Measurements from ENCODE around the gene BBS9.

The BBS9 gene

DNA sequence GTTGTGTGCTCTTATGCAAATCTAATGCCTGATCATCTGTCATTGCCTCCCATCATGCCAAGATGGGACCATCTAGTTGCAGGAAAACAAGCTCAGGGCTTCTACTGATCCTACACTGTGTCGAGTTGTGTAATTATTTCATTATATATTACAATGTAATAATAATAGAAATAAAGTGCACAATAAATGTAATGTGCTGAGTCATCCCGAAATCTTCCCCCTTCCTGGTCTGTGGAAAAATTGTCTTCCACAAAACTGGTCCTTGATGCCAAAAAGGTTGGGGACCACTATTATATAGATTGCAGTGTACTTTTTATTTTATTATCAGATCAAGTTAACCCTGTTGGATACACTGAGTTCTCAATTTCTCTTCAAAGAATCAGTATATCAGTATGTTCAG is 50.2 kb downstream of the BBS9 start:
- no peaks in the 10 kb centered on the region for H3K4me1 ChIP-seq (ENCODE audit: insufficient read depth, low read length, poor library complexity, severe bottlenecking)
- TF ChIP-seq CTCF (conservative IDR thresholded peaks at IDR 0.05; ENCODE audit: low read length) (no peak), EZH2phosphoT487 (IDR thresholded peaks at IDR 0.05; ENCODE audit: borderline replicate concordance) (no peak)
- no peaks in the 10 kb centered on the region for H3K9me2 ChIP-seq (replicated peaks; ENCODE audit: low read depth, low read length)
- no peak overlapping the region for H3K9ac ChIP-seq (ENCODE audit: low read depth, low read length, poor library complexity, severe bottlenecking)
- no peak overlapping the region for H3K4me2 ChIP-seq (ENCODE audit: low read depth, low read length, poor library complexity, severe bottlenecking)
- H3K4me3 ChIP-seq (ENCODE audit: low read length, poor library complexity, severe bottlenecking), result no peak overlapping the region
- H2AFZ ChIP-seq (ENCODE audit: low read length), result no peak overlapping the region
- no peaks in the 10 kb centered on the region for H3K9me3 ChIP-seq (ENCODE audit: insufficient read depth, low read depth, low read length)
- H4K20me1 ChIP-seq (ENCODE audit: insufficient read depth, low read length, poor library complexity, severe bottlenecking), result no peaks in the 10 kb centered on the region
- H3F3A ChIP-seq (ENCODE audit: low read depth), result no peaks in the 10 kb centered on the region
- no peaks in the 10 kb centered on the region for H3K36me3 ChIP-seq (ENCODE audit: insufficient read depth, low read length)
- no peaks in the 10 kb centered on the region for H3K27me3 ChIP-seq (ENCODE audit: insufficient read depth, low read length, poor library complexity, severe bottlenecking)
- H3K79me2 ChIP-seq (ENCODE audit: insufficient read depth, low read length), result no peaks in the 10 kb centered on the region

- Histone ChIP-seq H3K79me2 (ENCODE audit: insufficient read depth, low read length) (no peaks in the 10 kb centered on the region), H2AFZ (ENCODE audit: low read length) (no peak overlapping the region), H3K9me3 (ENCODE audit: insufficient read depth, low read depth, low read length) (no peaks in the 10 kb centered on the region), H3K36me3 (ENCODE audit: insufficient read depth, low read length) (no peaks in the 10 kb centered on the region), H3F3A (ENCODE audit: low read depth) (no peaks in the 10 kb centered on the region), H4K20me1 (ENCODE audit: insufficient read depth, low read length, poor library complexity, severe bottlenecking) (no peaks in the 10 kb centered on the region), H3K27me3 (ENCODE audit: insufficient read depth, low read length, poor library complexity, severe bottlenecking) (no peaks in the 10 kb centered on the region), H3K4me1 (ENCODE audit: insufficient read depth, low read length, poor library complexity, severe bottlenecking) (no peaks in the 10 kb centered on the region), H3K9me2 (replicated peaks; ENCODE audit: low read depth, low read length) (no peaks in the 10 kb centered on the region), H3K9ac (ENCODE audit: low read depth, low read length, poor library complexity, severe bottlenecking) (no peak overlapping the region), H3K4me2 (ENCODE audit: low read depth, low read length, poor library complexity, severe bottlenecking) (no peak overlapping the region), H3K4me3 (ENCODE audit: low read length, poor library complexity, severe bottlenecking) (no peak overlapping the region)
- TF ChIP-seq CTCF (conservative IDR thresholded peaks at IDR 0.05; ENCODE audit: low read length), result no peak
- TF ChIP-seq EZH2phosphoT487 (IDR thresholded peaks at IDR 0.05; ENCODE audit: borderline replicate concordance), result no peak
Measured at GRCh38 chr7:33183504-33183903, 54.1 kb downstream of the BBS9 start.

GRCh38 chr7:33184828-33185227 is 55.5 kb downstream of the BBS9 start:
- Histone ChIP-seq H4K20me1 (ENCODE audit: insufficient read depth, low read length, poor library complexity, severe bottlenecking) (no peaks in the 10 kb centered on the region), H3K4me2 (ENCODE audit: low read depth, low read length, poor library complexity, severe bottlenecking) (no peak overlapping the region), H3K9me2 (replicated peaks; ENCODE audit: low read depth, low read length) (no peaks in the 10 kb centered on the region), H3K27me3 (ENCODE audit: insufficient read depth, low read length, poor library complexity, severe bottlenecking) (no peaks in the 10 kb centered on the region), H3K4me3 (ENCODE audit: low read length, poor library complexity, severe bottlenecking) (no peak overlapping the region), H3F3A (ENCODE audit: low read depth) (no peaks in the 10 kb centered on the region), H3K4me1 (ENCODE audit: insufficient read depth, low read length, poor library complexity, severe bottlenecking) (no peaks in the 10 kb centered on the region), H2AFZ (ENCODE audit: low read length) (no peak overlapping the region), H3K79me2 (ENCODE audit: insufficient read depth, low read length) (no peaks in the 10 kb centered on the region), H3K9me3 (ENCODE audit: insufficient read depth, low read depth, low read length) (no peaks in the 10 kb centered on the region), H3K36me3 (ENCODE audit: insufficient read depth, low read length) (no peaks in the 10 kb centered on the region), H3K9ac (ENCODE audit: low read depth, low read length, poor library complexity, severe bottlenecking) (no peak overlapping the region)
- TF ChIP-seq EZH2phosphoT487 (IDR thresholded peaks at IDR 0.05; ENCODE audit: borderline replicate concordance) (no peak), CTCF (conservative IDR thresholded peaks at IDR 0.05; ENCODE audit: low read length) (no peak)

All from Loucy (cell line).